PC-3 (cell line): ENCODE measurements around the gene KIAA1549.

Experiments
- CTCF ChIP-seq: fragments of 300-600 bp; sonication (generic); conservative IDR thresholded peaks from 2 replicates; pipeline ENCODE4 v1.5.1; 2017; ENCODE audit warnings: antibody characterized with exemption, low read depth, mild to moderate bottlenecking, low read length
- EZH2 ChIP-seq: fragments of 300-600 bp; sonication (generic); IDR thresholded peaks from one replicate; pipeline ENCODE4 v1.6.1; 2017; ENCODE audit warnings: antibody characterized with exemption, mild to moderate bottlenecking, low read length; ENCODE audit not compliant: unreplicated experiment
- EZH2phosphoT487 ChIP-seq: fragments of 300-600 bp; sonication (generic); IDR thresholded peaks from 2 replicates; pipeline ENCODE4 v1.6.1; 2018; ENCODE audit warnings: mild to moderate bottlenecking, antibody characterized with exemption, low read length, borderline replicate concordance

- no peak for TF ChIP-seq CTCF
- no peak for TF ChIP-seq EZH2phosphoT487
- TF ChIP-seq EZH2, result no peak
Measured at GRCh38 chr7:138785587-138786437, 195.4 kb downstream of the KIAA1549 start.
